Kidney tubule cell (primary cell): Measurements from ENCODE around the gene WHAMM.
"Not testable (repeated sequence)": the region's sequence is repeated elsewhere in the genome, so short reads cannot be mapped to it uniquely, and the experiment has no call there.

Source experiments
- DNase-seq: peaks from one replicate; pipeline ENCODE4 v3.0.0-alpha.2; 2018; ENCODE audit warnings: low spot score

The WHAMM gene

DNA sequence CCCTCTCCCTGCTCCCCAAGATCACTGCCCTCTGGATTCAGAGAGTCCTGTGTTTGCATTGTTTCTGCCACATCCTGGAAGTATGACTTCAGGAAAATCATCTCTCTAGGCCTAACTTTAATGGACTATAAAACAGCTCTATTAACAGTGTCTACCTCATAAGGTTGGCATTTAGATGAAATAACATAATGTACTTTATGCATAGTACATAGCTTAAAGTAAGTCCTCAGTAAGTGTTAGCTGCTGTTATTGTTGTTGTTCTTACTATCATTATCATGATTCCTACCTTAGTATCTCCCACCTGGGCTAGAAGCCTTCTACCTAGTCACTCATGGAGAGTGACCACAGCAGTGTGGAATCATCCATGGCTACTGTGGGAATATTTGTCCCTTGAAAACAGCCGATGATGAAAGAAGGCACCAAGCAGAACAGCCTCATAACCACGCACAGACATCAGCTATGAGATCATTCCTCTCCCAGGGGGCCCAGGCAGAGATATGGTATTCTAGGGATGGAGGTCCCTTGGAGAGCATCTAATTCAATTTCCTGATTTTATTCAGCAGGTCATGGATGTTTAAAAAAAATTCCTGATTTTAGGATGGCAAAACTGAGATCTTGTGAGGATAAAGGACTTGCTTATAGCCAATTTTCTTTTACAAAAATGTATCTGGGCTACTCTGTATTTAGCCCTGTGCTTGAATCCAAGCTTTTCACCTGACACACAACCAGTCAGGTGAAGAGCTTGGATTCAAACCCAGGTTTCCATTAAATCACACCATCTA, 5.4 kb upstream of the WHAMM start:
- DNase-seq = peak; percentile 86

DNA sequence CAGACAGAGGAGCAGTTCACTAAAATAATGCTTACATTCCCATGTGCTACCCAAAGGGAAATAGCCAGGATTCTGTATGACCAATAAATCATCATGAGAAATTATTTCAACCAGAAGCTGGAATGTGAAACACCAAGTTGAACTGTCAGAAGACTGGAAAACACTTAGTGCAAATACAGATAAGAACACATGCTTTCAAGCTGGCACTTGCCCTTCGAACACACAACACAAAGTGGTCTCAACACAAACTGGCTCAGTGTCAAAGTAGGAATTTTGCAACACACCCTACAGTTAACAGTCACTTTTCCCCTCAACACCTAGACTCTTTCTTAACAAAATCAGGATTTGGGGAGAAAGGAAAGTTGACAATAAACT, 4.9 kb upstream of the WHAMM start:
- no peak for DNase-seq

DNA sequence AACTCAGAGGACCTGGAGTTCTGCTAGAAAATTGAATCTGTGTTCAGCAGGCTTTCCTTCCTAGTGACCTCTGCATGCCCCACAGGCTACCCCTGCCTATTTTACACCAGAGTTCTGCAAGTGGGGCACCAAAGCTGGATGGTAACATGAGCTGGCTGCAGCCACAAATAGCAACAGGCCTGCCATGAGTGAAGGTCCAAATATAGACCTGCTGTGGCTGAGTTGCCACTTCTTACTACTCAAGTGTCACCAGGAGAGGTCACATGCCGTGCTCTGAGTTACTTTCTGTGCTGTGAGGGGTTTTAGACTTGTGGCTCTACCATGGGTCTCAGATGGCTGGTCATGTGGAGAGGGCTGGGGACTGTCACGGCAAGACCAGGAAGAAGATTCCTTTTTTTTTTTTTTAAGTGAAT, 3.4 kb upstream of the WHAMM start, which contains the start of gene FSD2:
Gene FSD2 (minus strand): TSS at position 76 of the 413 bp plus-strand sequence. CDS start 18,679 bp downstream, outside the sequence.
- DNase-seq = peak; percentile 88

DNA sequence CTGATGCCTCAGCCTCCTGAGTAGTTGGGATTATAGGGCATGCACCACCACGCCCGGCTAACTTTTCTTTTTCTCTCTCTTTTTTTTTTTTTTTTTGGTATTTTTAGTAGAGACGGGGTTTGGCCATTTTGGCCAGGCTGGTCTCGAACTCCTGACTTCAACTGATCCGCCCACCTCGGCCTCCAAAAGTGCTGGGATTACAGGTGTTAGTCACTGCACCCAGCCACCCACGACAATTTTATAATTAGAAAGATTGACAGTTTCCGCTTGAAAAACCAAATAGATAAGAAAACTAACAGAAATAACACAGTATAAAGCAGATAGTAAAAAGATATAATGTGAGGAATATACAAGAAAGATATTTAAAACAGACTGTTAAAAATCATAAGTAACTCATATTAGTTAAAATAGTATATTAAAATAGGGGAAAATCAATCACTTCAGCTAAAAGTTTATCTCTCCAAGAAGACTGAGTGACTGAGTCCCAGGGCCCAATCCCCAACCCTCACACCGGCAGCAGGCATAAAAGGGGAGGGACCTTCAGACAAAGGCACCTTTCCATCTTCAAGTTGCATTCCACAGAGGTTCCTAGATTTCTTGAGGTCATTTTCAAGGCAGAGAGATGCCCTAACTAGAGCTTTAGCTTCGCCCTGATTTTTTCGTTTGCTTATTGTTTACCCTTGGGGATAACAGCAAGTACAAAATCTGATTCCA, 1.4 kb upstream of the WHAMM start:
- DNase-seq = peak; percentile 25

DNA sequence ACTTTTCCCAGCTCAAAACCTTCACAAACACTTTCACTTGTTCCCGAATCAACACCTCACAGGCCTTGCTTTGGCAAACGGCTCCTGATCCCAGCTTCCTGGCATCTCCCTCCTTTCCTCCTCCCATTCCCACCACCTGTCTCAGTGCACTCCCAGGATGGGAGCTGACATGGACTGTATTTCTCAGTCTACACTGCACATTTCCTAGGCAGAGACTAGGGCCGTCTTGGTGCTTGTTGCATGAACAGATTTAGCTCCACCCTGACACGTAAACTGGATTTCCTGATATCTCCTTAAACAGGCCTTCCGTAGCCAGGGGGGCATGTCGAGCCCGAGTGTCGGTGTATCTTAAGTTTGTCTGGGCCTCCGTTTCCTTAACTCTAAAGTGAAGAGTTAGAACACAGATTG, 790 bp upstream of the WHAMM start:
- peak; percentile 10 for DNase-seq

DNA sequence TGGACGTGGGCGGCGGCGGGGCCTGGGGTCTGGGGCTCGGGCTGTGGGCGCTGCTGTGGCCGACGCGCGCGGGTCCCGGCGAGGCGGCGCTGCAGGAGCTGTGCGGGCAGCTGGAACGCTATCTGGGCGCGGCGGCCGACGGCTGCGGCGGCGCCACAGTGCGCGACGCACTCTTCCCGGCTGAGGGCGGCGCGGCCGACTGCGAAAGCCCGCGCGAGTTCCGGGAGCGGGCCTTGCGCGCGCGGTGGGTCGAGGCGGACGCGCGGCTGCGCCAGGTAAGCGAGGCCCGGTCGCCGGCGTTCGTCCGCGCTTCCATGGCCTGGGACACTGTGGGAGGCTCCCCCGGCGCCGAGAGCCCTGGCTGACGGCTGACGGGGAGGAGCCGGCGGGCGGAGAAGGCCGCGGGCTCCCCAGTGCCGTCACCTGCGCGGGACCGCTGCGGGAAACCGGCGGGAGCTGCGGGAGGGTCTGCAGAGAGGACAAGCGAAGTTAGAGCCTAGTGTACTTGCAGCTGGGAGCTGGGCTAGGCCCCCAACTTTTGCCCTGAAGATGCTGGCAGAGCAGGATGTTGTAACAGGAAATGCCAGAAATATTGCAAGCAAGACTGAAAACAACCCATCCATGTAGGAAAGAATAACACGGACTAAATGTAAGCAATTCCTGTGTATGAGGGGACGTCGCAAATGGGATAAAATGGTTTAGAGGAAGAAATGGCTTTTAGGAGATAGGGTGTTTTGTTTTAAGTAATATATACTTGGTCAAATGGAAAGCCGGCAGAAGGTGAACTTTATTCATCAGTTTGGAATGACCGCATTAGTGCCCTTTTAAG, 847 bp downstream of the WHAMM start:
- DNase-seq = peak; percentile 66

DNA sequence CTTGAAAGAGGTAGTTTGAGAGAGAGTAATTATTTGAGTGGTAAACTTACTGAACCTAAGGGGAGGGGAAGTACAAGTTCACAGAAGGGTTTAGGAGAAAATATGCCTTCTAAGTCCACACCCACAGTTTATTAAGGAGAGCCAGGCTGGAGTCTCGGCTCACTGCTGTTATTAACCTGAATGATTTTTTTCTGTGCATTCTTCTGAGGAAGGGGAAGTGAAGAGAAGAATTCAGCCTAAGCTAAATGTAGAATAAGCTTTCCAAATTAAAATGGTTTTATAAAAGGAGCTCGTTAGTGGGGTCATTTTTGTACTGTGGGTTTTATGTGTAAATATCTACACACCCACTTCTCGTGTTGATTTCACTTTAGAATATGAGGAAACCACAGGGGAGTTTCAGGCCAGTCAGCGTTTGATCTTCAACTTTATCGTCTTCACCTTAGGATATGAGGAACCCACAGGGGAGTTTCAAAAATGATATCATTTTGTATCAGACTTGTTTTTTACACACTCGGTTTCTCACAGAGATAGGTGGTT, 1.5 kb downstream of the WHAMM start:
- DNase-seq = peak; percentile 48

DNA sequence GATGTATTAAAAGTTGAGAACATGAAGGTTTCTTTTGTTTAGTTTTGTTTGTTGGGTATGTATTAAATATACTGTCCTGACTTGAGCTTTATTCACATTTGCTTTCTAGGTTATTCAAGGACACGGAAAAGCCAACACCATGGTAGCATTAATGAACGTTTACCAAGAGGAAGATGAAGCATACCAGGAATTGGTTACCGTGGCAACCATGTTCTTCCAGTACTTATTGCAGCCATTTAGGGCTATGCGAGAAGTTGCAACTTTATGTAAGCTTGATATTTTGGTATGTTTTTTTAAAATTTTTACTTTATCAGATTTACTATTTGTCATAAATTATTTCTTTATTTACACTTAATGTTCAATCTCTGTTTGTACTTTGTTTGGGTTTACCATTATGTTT, 3.6 kb downstream of the WHAMM start:
- no peak for DNase-seq

DNA sequence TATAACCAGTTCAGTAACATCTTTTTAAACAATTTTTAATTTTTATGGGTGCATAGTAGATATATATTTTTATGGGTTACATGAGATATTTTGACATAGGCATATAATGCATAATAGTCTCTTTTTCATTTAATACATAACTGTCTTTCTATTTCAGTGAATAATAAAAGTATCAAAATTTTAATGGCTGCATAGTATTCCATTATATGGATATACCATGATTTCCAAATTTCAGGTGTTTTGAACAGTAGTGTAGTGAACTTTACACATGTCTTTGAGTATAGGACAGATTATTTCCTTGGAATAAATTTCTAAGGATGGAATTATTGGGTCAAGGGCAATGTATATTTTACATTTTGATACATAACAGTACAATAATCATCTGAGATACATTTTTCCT, 10.7 kb downstream of the WHAMM start:
- DNase-seq = no peak

DNA sequence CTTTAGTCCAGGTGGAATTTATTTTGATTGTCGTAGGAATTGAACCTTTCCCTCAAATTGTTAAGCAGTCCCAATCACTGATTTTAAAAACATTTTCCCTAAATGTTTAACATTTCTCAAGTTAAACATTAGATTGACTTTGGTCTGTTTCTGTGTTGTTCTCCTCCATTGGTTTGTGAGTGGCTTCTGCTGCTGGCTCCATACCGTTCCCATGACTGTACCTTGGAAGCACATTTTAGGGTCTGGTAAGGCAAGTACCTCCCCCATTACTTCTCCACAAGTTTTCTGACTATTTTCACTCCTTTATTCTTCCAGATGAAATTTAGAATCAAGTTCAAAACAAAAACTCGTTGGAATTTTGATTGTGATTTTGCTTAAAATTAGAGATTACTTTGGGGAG, 12.0 kb downstream of the WHAMM start:
- DNase-seq = peak; percentile 83

DNA sequence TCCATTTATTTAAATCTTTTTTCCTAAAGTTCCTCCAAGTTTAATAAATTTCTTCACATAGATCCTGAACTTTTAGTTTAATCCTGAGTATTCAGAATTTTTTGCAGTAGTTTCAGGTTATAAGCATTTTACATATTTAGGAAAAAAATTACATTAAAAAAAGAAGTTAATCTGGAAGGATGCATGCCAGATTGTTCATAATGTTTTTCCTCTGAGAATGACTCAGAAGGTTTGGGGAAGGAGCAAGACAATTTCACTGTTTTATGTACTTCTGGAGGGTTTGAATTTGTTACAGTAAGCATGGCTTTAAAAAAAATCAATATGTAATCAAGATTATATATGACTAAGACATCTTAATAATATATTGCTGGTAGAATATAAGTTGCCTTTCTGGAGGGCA, 12.4 kb downstream of the WHAMM start:
- DNase-seq = not testable (repeated sequence)

DNA sequence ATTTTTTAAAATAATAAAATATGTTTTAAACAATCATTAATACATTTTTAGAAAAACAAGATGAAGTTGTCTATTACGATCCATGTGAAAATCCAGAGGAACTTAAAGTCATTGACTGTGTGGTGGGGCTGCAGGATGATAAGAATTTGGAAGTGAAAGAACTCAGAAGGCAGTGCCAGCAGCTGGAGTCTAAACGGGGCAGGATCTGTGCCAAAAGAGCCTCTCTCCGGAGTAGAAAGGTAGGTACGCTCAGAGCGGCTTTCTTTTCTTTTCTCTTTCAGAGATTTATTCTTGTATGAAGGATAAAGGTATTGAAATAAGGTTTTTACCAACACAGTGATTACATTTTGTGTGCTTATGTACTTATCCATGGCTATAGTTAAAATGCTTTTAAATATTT, 13.6 kb downstream of the WHAMM start:
- DNase-seq = no peak

DNA sequence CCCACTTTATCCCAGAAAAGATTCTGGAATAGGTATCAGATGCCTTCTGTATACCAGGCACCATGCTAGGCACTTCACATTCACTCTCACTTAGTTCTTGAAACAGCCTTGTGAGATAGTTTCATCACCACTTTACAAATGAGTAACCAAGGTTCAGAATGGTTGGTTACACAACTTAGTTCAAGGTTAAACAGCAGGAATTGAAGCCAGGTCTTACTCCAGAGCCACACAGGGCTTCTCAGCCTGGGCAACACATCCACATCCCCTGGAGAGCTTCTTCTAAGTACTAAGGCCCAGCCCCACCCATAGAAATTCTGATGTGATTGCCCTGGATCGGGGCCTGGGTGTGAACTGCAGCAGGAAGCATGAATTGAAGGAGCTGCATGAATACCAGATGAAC, 18.6 kb downstream of the WHAMM start:
- DNase-seq = peak; percentile 88

DNA sequence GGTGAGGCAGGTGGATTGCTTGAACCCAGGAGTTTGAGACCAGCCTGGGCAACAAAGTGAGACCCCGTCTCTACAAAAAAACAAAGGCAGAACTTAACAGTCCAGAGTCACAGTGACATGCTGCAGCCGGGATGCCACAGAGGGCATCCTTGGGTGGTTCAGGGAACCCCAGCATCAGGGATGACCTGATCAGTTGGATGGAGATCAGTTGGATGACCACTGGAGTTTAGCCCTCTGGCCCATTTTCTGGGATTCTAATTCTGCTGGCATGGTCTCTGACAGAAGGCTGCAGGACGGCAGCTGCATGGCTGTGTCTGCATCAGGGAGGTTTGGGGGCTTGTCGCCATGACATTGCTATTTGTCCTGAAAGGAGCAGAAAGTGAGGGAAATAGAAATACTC, 19.8 kb downstream of the WHAMM start:
- DNase-seq = no peak

DNA sequence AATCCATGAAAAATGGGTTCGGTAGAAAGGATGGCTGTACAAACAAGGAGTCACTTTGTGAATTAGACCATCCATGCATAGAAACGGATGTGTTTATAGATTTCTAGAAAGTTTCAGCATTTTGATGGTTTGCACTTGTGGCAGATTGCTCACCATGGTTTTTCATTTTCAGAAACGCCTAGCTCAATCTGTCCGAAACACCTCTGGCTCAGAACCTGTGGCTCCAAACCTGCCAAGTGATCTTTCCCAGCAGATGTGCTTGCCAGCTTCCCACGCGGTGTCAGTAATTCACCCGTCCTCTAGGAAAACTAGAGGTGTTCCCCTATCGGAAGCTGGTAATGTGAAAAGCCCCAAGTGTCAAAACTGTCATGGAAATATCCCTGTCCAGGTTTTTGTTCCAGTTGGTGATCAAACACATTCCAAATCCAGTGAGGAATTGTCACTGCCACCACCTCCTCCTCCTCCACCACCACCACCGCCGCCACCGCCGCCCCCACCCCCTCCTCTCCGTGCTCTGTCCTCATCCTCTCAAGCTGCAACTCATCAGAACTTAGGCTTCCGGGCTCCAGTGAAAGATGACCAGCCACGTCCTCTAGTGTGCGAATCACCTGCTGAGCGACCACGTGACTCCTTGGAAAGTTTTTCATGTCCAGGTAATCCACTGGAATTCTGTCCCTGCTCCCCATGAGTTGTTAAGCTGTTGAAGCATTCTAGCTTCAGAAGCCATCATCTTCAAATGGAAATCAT, 21.2 kb downstream of the WHAMM start:
- DNase-seq = peak; percentile 91

DNA sequence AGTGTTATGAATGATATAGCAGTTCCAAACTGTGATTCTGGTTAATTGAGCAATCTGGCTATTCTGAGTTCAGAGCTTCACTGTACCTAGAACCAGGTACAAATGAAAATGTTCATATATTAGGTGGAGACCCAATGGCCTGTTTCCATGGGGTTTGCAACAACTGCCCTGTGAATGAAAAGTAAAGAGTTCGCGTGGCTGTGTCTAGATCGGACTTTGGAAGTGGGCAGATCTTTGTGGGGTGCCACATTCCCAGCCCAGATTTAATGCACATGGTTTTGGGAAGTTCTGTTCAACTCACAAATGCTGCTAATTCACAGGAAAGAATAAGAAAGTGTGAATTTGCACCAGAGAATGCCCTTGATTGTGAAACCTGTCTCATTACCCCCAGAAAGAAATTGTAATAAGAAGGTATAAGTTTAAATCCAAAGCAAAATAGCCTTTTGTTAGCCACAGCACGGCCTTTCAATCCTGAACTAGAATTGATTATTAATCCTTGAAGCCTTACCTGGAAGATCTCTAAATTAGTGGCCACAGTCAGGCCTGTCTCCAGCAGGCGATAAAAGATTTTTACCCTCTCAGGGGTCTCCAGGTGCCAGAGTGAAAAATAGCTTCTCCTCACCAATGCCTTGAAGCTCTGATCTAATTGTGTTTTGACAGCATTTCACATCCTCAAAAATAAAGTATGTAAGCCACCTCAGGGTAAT, 22.6 kb downstream of the WHAMM start:
- DNase-seq = no peak

DNA sequence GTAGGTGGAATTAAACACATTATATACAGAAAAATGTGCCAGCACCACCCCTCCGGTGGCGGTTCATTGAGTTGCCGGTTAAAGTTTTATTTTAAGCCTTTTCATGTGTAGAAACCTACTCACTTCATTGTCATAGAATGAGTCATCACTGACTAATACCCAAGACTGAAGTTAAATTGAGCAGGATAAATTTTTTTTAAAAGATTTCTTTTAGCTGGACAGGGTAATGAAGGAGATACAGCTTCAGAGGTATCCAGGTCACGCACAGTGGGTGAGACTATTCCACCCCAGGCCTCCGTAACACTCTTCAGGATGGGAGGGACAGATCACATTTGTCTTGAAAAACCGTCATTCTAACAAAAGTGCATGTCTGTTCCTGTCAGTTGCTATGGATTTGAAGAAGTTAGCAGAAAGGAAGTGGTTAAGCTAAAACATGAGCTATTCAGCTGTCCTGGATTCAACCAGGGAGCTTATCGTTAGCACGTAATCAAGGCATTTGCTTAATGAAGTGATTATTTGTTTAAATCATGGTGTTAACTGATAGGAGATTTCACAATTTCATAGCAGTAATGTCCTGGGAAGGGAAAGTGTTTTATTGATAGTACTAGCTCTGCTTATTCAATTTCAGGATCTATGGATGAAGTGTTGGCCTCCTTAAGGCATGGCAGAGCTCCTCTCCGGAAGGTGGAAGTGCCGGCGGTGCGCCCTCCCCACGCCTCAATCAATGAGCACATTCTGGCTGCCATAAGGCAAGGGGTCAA, 23.4 kb downstream of the WHAMM start:
- DNase-seq = peak; percentile 95

DNA sequence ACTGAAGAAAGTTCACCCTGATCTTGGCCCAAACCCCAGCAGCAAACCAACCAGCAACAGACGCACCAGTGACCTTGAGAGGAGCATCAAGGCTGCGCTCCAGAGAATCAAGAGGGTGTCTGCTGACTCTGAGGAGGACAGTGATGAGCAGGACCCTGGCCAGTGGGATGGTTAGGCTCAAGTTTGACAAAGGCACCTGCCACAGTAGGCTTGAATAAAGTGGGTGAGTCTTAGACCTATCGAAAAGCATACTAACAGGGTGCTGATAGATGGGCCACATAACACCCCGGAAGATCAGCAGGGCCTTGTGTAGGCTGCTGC, 23.9 kb downstream of the WHAMM start:
- no peak for DNase-seq

DNA sequence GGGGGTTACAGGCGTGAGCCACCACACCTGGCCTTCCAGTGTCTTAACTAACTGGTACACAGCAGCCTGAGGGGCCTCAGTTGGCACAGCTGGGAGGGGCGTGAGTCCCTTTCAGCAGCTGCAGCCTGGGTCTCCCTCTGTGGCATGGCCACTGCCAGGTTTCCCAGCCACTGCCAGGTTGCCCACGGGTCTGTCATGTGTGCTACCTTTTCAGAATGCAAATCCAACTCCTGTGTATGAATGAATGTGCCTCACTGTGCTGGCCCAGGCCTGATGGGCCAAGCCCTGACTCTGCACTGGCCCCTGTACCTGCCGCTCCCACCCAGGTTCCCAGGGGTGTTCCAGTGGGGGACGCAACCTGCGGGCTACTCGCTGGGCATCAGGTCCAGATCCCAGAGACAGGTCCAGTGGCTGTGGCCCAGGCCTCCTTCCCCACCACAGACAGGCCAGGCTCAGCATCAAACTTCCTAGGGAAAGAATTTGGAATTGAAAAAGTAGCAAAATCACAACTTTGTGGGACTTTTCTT, 26.0 kb downstream of the WHAMM start:
- no peak for DNase-seq

DNA sequence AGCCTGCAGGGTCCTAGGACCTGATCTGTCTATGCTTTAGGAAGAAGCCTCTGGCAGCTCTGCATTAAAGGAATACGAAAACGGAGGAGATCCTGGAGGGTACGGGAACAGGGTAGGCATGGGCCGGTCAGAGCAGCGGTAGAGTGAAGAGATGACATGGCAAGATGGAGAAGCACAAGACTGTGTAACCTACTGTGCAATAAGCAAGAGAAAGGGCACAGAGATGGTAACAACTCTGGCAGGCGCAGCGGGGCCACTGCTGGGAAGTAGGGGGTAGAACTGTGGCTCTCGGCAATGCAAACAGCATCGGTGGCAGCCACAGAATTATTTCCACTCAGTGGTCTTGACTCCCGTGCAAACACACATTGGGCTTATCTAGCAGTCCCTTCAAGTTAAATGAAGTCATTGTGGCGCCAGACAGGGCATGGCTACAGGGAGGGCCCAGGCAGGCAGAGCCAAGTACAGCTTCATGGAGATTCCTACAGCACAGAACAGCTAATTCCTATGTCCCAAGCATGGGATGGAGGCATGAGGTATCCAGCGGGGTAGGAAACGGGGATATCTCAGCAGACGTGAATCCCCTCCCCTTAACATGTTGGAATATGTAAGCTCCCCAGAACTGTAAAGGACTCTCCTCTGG, 28.8 kb downstream of the WHAMM start:
- no peak for DNase-seq
